Measurements from ENCODE around the gene FRYL.
A peak's percentile ranks its signal among the peaks of the same experiment; 100 is the strongest.
"Not testable (repeated sequence)": the region's sequence is repeated elsewhere in the genome, so short reads cannot be mapped to it uniquely, and the experiment has no call there.

The FRYL gene

GRCh38 chr4:48472794-48473193 lies 307.3 kb downstream of the FRYL start:
- no peaks in the 10 kb centered on the region for H3K27me3 ChIP-seq (replicated peaks; ENCODE audit: control insufficient read depth, insufficient read depth, low read length)
- DNase-seq (ENCODE audit: low read depth): no peak
- H3K4me3 ChIP-seq (ENCODE audit: low read length): no peak overlapping the region
- H3K9me3 ChIP-seq (ENCODE audit: control insufficient read depth, low read length): no peaks in the 10 kb centered on the region
- no peaks in the 10 kb centered on the region for H3K36me3 ChIP-seq (ENCODE audit: control insufficient read depth, insufficient read depth, low read length, severe bottlenecking)
- H3K4me1 ChIP-seq (ENCODE audit: control insufficient read depth, insufficient read depth, low read length): peaks cover 6% of the 10 kb centered on the region
- H3K9ac ChIP-seq (ENCODE audit: low read length): no peak overlapping the region

GRCh38 chr4:48470570-48470969 lies 309.5 kb downstream of the FRYL start:
- H3K4me1 ChIP-seq (ENCODE audit: control insufficient read depth, insufficient read depth, low read length): peaks cover 6% of the 10 kb centered on the region
- no peaks in the 10 kb centered on the region for H3K36me3 ChIP-seq (ENCODE audit: control insufficient read depth, insufficient read depth, low read length, severe bottlenecking)
- H3K9me3 ChIP-seq (ENCODE audit: control insufficient read depth, low read length): no peaks in the 10 kb centered on the region
- H3K27me3 ChIP-seq (replicated peaks; ENCODE audit: control insufficient read depth, insufficient read depth, low read length): no peaks in the 10 kb centered on the region
- peak; percentile 24 for DNase-seq (ENCODE audit: low read depth)
- no peak overlapping the region for H3K4me3 ChIP-seq (ENCODE audit: low read length)
- no peak overlapping the region for H3K9ac ChIP-seq (ENCODE audit: low read length)

GRCh38 chr4:48470137-48470536 lies 309.9 kb downstream of the FRYL start:
- Histone ChIP-seq H3K9me3 (ENCODE audit: control insufficient read depth, low read length) (no peaks in the 10 kb centered on the region), H3K9ac (ENCODE audit: low read length) (no peak overlapping the region), H3K27me3 (replicated peaks; ENCODE audit: control insufficient read depth, insufficient read depth, low read length) (no peaks in the 10 kb centered on the region), H3K36me3 (ENCODE audit: control insufficient read depth, insufficient read depth, low read length, severe bottlenecking) (no peaks in the 10 kb centered on the region), H3K4me3 (ENCODE audit: low read length) (no peak overlapping the region), H3K4me1 (ENCODE audit: control insufficient read depth, insufficient read depth, low read length) (peaks cover 6% of the 10 kb centered on the region)
- no peak for DNase-seq (ENCODE audit: low read depth)

- DNase-seq (ENCODE audit: low read depth): no peak
- no peaks in the 10 kb centered on the region for H3K36me3 ChIP-seq (ENCODE audit: control insufficient read depth, insufficient read depth, low read length, severe bottlenecking)
- no peaks in the 10 kb centered on the region for H3K27me3 ChIP-seq (replicated peaks; ENCODE audit: control insufficient read depth, insufficient read depth, low read length)
- H3K9ac ChIP-seq (ENCODE audit: low read length): no peak overlapping the region
- H3K4me1 ChIP-seq (ENCODE audit: control insufficient read depth, insufficient read depth, low read length): no peaks in the 10 kb centered on the region
- H3K4me3 ChIP-seq (ENCODE audit: low read length): no peak overlapping the region
- H3K9me3 ChIP-seq (ENCODE audit: control insufficient read depth, low read length): peaks cover 11% of the 10 kb centered on the region
Measured at GRCh38 chr4:48467891-48468290, 312.2 kb downstream of the FRYL start.

- Histone ChIP-seq H3K27me3 (replicated peaks; ENCODE audit: control insufficient read depth, insufficient read depth, low read length) (no peaks in the 10 kb centered on the region), H3K9ac (ENCODE audit: low read length) (no peak overlapping the region)
- no peak for DNase-seq (ENCODE audit: low read depth)
Measured at GRCh38 chr4:48467442-48467841, 312.6 kb downstream of the FRYL start.

GRCh38 chr4:48462363-48462762 lies 317.7 kb downstream of the FRYL start:
- Histone ChIP-seq H3K4me1 (ENCODE audit: control insufficient read depth, insufficient read depth, low read length) (no peaks in the 10 kb centered on the region), H3K27me3 (replicated peaks; ENCODE audit: control insufficient read depth, insufficient read depth, low read length) (peaks cover 5% of the 10 kb centered on the region), H3K4me3 (ENCODE audit: low read length) (no peak overlapping the region), H3K9ac (ENCODE audit: low read length) (no peak overlapping the region), H3K9me3 (ENCODE audit: control insufficient read depth, low read length) (peaks cover 14% of the 10 kb centered on the region), H3K36me3 (ENCODE audit: control insufficient read depth, insufficient read depth, low read length, severe bottlenecking) (no peaks in the 10 kb centered on the region)
- DNase-seq (ENCODE audit: low read depth): no peak

More at GRCh38 chr4:48467442-48467841, 312.6 kb downstream of the FRYL start:
- Histone ChIP-seq H3K4me3 (ENCODE audit: low read length) (no peak overlapping the region), H3K36me3 (ENCODE audit: control insufficient read depth, insufficient read depth, low read length, severe bottlenecking) (no peaks in the 10 kb centered on the region), H3K4me1 (ENCODE audit: control insufficient read depth, insufficient read depth, low read length) (no peaks in the 10 kb centered on the region), H3K9me3 (ENCODE audit: control insufficient read depth, low read length) (peaks cover 14% of the 10 kb centered on the region)

GRCh38 chr4:48461000-48461399 lies 319.1 kb downstream of the FRYL start:
- no peak for DNase-seq (ENCODE audit: low read depth)
- H3K9me3 ChIP-seq (ENCODE audit: control insufficient read depth, low read length): peaks cover 14% of the 10 kb centered on the region
- H3K9ac ChIP-seq (ENCODE audit: low read length): no peak overlapping the region
- H3K4me1 ChIP-seq (ENCODE audit: control insufficient read depth, insufficient read depth, low read length): no peaks in the 10 kb centered on the region
- H3K36me3 ChIP-seq (ENCODE audit: control insufficient read depth, insufficient read depth, low read length, severe bottlenecking): no peaks in the 10 kb centered on the region
- no peak overlapping the region for H3K4me3 ChIP-seq (ENCODE audit: low read length)
- H3K27me3 ChIP-seq (replicated peaks; ENCODE audit: control insufficient read depth, insufficient read depth, low read length): peaks cover 5% of the 10 kb centered on the region

- Histone ChIP-seq H3K4me3 (ENCODE audit: low read length) (no peak overlapping the region), H3K9me3 (ENCODE audit: control insufficient read depth, low read length) (no peaks in the 10 kb centered on the region), H3K9ac (ENCODE audit: low read length) (no peak overlapping the region), H3K4me1 (ENCODE audit: control insufficient read depth, insufficient read depth, low read length) (no peaks in the 10 kb centered on the region), H3K27me3 (replicated peaks; ENCODE audit: control insufficient read depth, insufficient read depth, low read length) (no peaks in the 10 kb centered on the region), H3K36me3 (ENCODE audit: control insufficient read depth, insufficient read depth, low read length, severe bottlenecking) (no peaks in the 10 kb centered on the region)
- no peak for DNase-seq (ENCODE audit: low read depth)
Measured at GRCh38 chr4:48454591-48454990, 325.5 kb downstream of the FRYL start.

- not testable (repeated sequence) for H3K4me1 ChIP-seq (ENCODE audit: control insufficient read depth, insufficient read depth, low read length); H3K9me3 ChIP-seq (ENCODE audit: control insufficient read depth, low read length); H3K9ac ChIP-seq (ENCODE audit: low read length); H3K27me3 ChIP-seq (replicated peaks; ENCODE audit: control insufficient read depth, insufficient read depth, low read length); H3K36me3 ChIP-seq (ENCODE audit: control insufficient read depth, insufficient read depth, low read length, severe bottlenecking); DNase-seq (ENCODE audit: low read depth); H3K4me3 ChIP-seq (ENCODE audit: low read length)
Measured at GRCh38 chr4:48451656-48452055, 328.4 kb downstream of the FRYL start.

- no peaks in the 10 kb centered on the region for H3K36me3 ChIP-seq (ENCODE audit: control insufficient read depth, insufficient read depth, low read length, severe bottlenecking)
- H3K4me1 ChIP-seq (ENCODE audit: control insufficient read depth, insufficient read depth, low read length): no peaks in the 10 kb centered on the region
- H3K9me3 ChIP-seq (ENCODE audit: control insufficient read depth, low read length): no peaks in the 10 kb centered on the region
- no peak for DNase-seq (ENCODE audit: low read depth)
- no peak overlapping the region for H3K9ac ChIP-seq (ENCODE audit: low read length)
- no peak overlapping the region for H3K4me3 ChIP-seq (ENCODE audit: low read length)
- H3K27me3 ChIP-seq (replicated peaks; ENCODE audit: control insufficient read depth, insufficient read depth, low read length): no peaks in the 10 kb centered on the region
Measured at GRCh38 chr4:48450740-48451139, 329.3 kb downstream of the FRYL start.

GRCh38 chr4:48449151-48449550 lies 330.9 kb downstream of the FRYL start:
- H3K4me1 ChIP-seq (ENCODE audit: control insufficient read depth, insufficient read depth, low read length): no peaks in the 10 kb centered on the region

More at GRCh38 chr4:48449151-48449550, 330.9 kb downstream of the FRYL start:
- Histone ChIP-seq H3K9me3 (ENCODE audit: control insufficient read depth, low read length) (no peaks in the 10 kb centered on the region), H3K9ac (ENCODE audit: low read length) (no peak overlapping the region), H3K36me3 (ENCODE audit: control insufficient read depth, insufficient read depth, low read length, severe bottlenecking) (no peaks in the 10 kb centered on the region), H3K4me3 (ENCODE audit: low read length) (no peak overlapping the region), H3K27me3 (replicated peaks; ENCODE audit: control insufficient read depth, insufficient read depth, low read length) (no peaks in the 10 kb centered on the region)
- no peak for DNase-seq (ENCODE audit: low read depth)

Measured in adipocyte (in vitro differentiated cells).